ENCODE results near the gene IMMP2L. TPM values are rescaled to one million over a fixed set of nuclear protein-coding genes. Genes with fewer than 3 reads are reported as not detected.

IMMP2L gene
- total and polyA plus RNA-seq, 7 donors: 9.3 to 43.0 (median 19.2) TPM

GRCh38 chr7:110914263-110914662 is 648.0 kb downstream of the IMMP2L start:
- no peaks in the 10 kb centered on the region for H3K27me3 ChIP-seq (ENCODE audit: insufficient read depth in 3 of 3, low read length in 2 of 3)
- ATAC-seq (no peak), DNase-seq (no peak)
- intact Hi-C loops (cut with DNase I): no loop called here
- no peaks in the 10 kb centered on the region for H3K36me3 ChIP-seq (ENCODE audit: insufficient read depth in 1 of 2, low read depth in 1 of 2)
- no peaks in the 10 kb centered on the region for H3K9me3 ChIP-seq
- H3K27ac ChIP-seq: no peak overlapping the region
- H3K4me1 ChIP-seq: no peaks in the 10 kb centered on the region
- no peak overlapping the region for H3K4me3 ChIP-seq
- 87 to 92% (median 90%) methylated on average over 2 of the region's 2 CpGs for whole genome bisulfite sequencing, 3 donors
- no peak for TF ChIP-seq CTCF (IDR thresholded peaks at IDR 0.05)

- Histone ChIP-seq H3K9me3 (no peaks in the 10 kb centered on the region), H3K27ac (no peak overlapping the region), H3K4me3 (no peak overlapping the region), H3K4me1 (no peaks in the 10 kb centered on the region), H3K36me3 (ENCODE audit: insufficient read depth in 1 of 2, low read depth in 1 of 2) (no peaks in the 10 kb centered on the region), H3K27me3 (ENCODE audit: insufficient read depth in 3 of 3, low read length in 2 of 3) (no peaks in the 10 kb centered on the region)
- intact Hi-C loops (cut with DNase I): no loop called here
- 89 to 93% (median 90%) methylated on average over 2 of the region's 2 CpGs for whole genome bisulfite sequencing, 3 donors
- no peak for TF ChIP-seq CTCF (IDR thresholded peaks at IDR 0.05)
- DNase-seq (no peak), ATAC-seq (no peak)
Observed at GRCh38 chr7:110911632-110912031, 650.7 kb downstream of the IMMP2L start.

- no peak for TF ChIP-seq CTCF (IDR thresholded peaks at IDR 0.05)
- intact Hi-C loops (cut with DNase I): no loop called here
- H3K36me3 ChIP-seq (ENCODE audit: insufficient read depth in 1 of 2, low read depth in 1 of 2): no peaks in the 10 kb centered on the region
- WGBS, 3 donors: 77 to 78% (median 78%) methylated on average over 3 of the region's 3 CpGs
- DNase-seq: no peak
- H3K4me3 ChIP-seq: no peak overlapping the region
- H3K9me3 ChIP-seq: no peaks in the 10 kb centered on the region
- H3K27ac ChIP-seq: no peak overlapping the region
- H3K4me1 ChIP-seq: no peaks in the 10 kb centered on the region
- no peak for ATAC-seq
- H3K27me3 ChIP-seq (ENCODE audit: insufficient read depth in 3 of 3, low read length in 2 of 3): no peaks in the 10 kb centered on the region
Observed at GRCh38 chr7:110909117-110909516, 653.2 kb downstream of the IMMP2L start.

- no peak overlapping the region for H3K27ac ChIP-seq
- no peaks in the 10 kb centered on the region for H3K36me3 ChIP-seq (ENCODE audit: insufficient read depth in 1 of 2, low read depth in 1 of 2)
- H3K9me3 ChIP-seq: no peaks in the 10 kb centered on the region
- DNase-seq (no peak), ATAC-seq (no peak)
- 66 to 81% (median 74%) methylated on average over 4 of the region's 4 CpGs for WGBS, 3 donors
- H3K4me3 ChIP-seq: no peak overlapping the region
- no peak for TF ChIP-seq CTCF (IDR thresholded peaks at IDR 0.05)
- no peaks in the 10 kb centered on the region for H3K4me1 ChIP-seq
- H3K27me3 ChIP-seq (ENCODE audit: insufficient read depth in 3 of 3, low read length in 2 of 3): no peaks in the 10 kb centered on the region
- intact Hi-C loops (cut with DNase I): no loop called here
Observed at GRCh38 chr7:110905773-110906566, 656.3 kb downstream of the IMMP2L start.

GRCh38 chr7:110898516-110898915 is 663.8 kb downstream of the IMMP2L start:
- Histone ChIP-seq H3K27me3 (ENCODE audit: insufficient read depth in 3 of 3, low read length in 2 of 3) (no peaks in the 10 kb centered on the region), H3K4me3 (no peak overlapping the region), H3K36me3 (ENCODE audit: insufficient read depth in 1 of 2, low read depth in 1 of 2) (no peaks in the 10 kb centered on the region), H3K27ac (no peak overlapping the region), H3K9me3 (no peaks in the 10 kb centered on the region), H3K4me1 (no peaks in the 10 kb centered on the region)
- ATAC-seq (no peak), DNase-seq (no peak)
- no peak for TF ChIP-seq CTCF (IDR thresholded peaks at IDR 0.05)
- intact Hi-C loops (cut with DNase I): no loop called here

All from psoas muscle (tissue), 8 donors.